B cell (primary cell): ENCODE measurements around the gene GRIP1.

ENCODE experiments used
- EZH2 ChIP-seq: IDR thresholded peaks from 2 replicates; pipeline ENCODE4 v1.6.1; 2012; ENCODE audit warnings: borderline replicate concordance, low read depth, mild to moderate bottlenecking, moderate library complexity, low read length; ENCODE audit not compliant: insufficient read depth, poor library complexity, severe bottlenecking
- TF ChIP-seq, protein P1 (sequence below): fragments of 200-600 bp; IDR thresholded peaks from one replicate; pipeline ENCODE4 v1.8.0; 2022; ENCODE audit warnings: antibody characterized with exemption, mild to moderate bottlenecking

DNA sequence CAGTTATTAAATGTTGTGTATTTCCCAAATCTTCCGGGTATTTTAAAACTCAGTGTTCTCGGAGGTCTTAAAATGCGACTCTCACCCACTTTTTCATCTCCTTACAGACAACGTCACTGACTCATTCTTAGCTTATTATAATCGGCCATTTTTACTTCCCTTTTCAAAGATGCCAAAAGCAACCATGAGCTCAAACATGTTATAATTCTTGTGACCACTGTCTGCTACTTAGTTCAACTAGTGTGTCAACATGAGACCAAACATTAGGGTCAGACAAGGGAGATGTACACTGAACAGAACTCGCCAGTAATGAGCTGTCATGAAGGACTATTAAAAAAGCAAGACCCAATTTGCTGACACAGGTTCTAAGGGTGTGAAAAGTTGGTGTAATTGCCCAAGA is 4.2 kb upstream of the GRIP1 start:
- TF ChIP-seq, protein P1, sequence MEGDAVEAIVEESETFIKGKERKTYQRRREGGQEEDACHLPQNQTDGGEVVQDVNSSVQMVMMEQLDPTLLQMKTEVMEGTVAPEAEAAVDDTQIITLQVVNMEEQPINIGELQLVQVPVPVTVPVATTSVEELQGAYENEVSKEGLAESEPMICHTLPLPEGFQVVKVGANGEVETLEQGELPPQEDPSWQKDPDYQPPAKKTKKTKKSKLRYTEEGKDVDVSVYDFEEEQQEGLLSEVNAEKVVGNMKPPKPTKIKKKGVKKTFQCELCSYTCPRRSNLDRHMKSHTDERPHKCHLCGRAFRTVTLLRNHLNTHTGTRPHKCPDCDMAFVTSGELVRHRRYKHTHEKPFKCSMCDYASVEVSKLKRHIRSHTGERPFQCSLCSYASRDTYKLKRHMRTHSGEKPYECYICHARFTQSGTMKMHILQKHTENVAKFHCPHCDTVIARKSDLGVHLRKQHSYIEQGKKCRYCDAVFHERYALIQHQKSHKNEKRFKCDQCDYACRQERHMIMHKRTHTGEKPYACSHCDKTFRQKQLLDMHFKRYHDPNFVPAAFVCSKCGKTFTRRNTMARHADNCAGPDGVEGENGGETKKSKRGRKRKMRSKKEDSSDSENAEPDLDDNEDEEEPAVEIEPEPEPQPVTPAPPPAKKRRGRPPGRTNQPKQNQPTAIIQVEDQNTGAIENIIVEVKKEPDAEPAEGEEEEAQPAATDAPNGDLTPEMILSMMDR = no peak
- no peak for TF ChIP-seq EZH2
